ENCODE results near the gene SLC4A9. TPM values are rescaled to one million over a fixed set of nuclear protein-coding genes. Genes with fewer than 3 reads are reported as not detected.
A peak's percentile ranks its signal among the peaks of the same experiment; 100 is the strongest.

SLC4A9 gene
- total and polyA plus RNA-seq, 5 experiments from 2014 or later = not detected

DNA sequence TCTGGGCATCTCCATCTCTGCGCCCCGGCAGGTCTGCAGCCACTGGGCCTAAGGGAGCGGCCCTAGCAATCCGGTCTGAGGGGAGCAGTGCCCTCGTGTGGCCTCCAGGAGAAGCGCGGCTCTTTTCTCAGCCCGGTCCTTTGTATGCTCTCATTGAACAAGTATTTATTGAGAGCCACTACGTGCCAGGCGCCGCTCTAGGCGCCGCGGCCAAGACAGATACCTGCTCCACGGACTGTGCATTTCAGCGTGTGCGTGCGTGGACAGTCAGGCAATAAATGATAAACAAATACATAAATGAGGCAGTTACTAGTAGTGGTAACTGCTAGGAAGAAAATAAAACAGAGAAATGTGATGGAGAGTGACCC lies 2.3 kb upstream of the SLC4A9 start:
- no peaks in the 10 kb centered on the region for H3K36me3 Mint-ChIP-seq
- H3K9me3 Mint-ChIP-seq = no peaks in the 10 kb centered on the region
- H3K27ac Mint-ChIP-seq = peak overlapping the region in 2 of 10 donors; percentile 36 to 45
- H3K27me3 Mint-ChIP-seq = peaks cover 2 to 9% (median 9%) of the 10 kb centered on the region in 5 donors
- DNase-seq (peak; percentile 49 to 73 (median 62)), ATAC-seq (peak; percentile 95 to 99)
- H3K4me1 Mint-ChIP-seq = peaks cover 7 to 13% (median 10%) of the 10 kb centered on the region in 4 donors
- POLR2A ChIA-PET = interaction anchor here (0.6 kb wide), 1 partner anchor 1140 kb away, joined by 3 read pairs; no protein-coding TSS in a partner anchor
- H3K4me3 Mint-ChIP-seq = peak overlapping the region in 9 of 10 donors; percentile 12 to 82 (median 65)

DNA sequence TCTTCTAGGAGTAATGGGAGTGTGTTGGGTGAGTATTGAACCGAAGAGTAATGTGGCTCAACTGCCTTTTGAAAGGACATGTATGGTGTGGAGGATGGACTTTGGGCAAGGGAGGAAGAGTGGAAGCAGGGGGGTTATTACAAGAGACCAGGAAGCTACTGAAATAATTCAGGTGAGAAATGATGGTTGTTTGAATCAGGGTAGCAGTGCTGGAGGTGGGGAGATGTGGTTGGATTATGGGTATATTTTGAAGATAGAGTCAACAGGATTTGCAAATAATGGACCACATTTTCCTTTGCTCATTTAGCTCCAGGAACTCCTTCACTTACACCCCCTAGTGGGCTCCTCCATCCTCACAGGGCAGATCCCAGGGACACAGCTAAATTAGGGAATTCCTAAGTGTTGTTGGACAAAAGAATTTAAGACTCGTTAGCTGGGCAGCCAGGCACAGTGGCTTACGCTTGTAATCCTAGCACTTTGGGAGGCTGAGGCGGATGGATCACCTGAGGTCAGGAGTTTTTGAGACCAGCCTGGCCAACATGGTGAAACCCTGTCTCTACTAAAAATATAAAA lies 1.2 kb upstream of the SLC4A9 start:
- ATAC-seq = no peak
- peaks cover 11 to 19% (median 15%) of the 10 kb centered on the region in 4 donors for H3K4me1 Mint-ChIP-seq
- H3K36me3 Mint-ChIP-seq = no peaks in the 10 kb centered on the region
- no peak for DNase-seq
- H3K27me3 Mint-ChIP-seq = peaks cover 2 to 9% (median 9%) of the 10 kb centered on the region in 5 donors
- POLR2A ChIA-PET = interaction anchor here (0.7 to 1.0 kb wide), 2 partner anchors 43 to 288 kb away, joined by 3 to 9 read pairs; partner anchors contain the start of gene ANKHD1
- peak overlapping the region in 1 of 10 donors; percentile 32 for H3K27ac Mint-ChIP-seq
- H3K4me3 Mint-ChIP-seq = no peak overlapping the region
- no peaks in the 10 kb centered on the region for H3K9me3 Mint-ChIP-seq

DNA sequence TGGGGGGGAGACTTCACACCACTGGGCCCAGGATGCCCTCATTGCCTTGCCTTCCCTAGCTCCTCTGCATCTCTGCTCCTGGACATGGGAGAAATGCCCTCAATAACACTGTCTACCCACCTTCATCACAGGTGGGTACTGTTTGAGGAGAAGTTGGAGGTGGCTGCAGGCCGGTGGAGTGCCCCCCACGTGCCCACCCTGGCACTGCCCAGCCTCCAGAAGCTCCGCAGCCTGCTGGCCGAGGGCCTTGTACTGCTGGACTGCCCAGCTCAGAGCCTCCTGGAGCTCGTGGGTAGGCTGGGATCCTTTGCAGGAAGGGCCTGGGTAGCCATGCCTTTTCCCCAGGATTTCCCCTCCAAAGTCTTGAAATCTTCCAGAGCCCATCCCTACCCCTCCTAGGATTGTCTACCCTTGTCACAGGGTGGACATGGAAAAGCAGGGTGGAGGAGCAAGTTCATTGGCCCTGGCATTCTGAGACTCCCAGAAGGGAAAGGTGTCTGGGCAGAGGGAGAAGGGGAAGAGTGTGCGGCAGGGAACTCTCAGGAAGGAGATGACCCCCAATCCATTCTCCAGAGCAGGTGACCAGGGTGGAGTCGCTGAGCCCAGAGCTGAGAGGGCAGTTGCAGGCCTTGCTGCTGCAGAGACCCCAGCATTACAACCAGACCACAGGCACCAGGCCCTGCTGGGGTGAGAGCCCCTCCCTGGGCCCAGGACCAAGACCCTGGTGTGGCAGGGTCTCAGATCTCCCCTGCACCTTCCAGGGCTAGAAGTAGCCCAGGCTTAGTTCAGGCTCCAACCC lies 886 bp downstream of the SLC4A9 start:
- no peak for ATAC-seq
- Mint-ChIP-seq H3K27ac (no peak overlapping the region), H3K27me3 (peaks cover 2 to 9% (median 9%) of the 10 kb centered on the region in 5 donors), H3K9me3 (no peaks in the 10 kb centered on the region), H3K4me3 (no peak overlapping the region), H3K36me3 (no peaks in the 10 kb centered on the region), H3K4me1 (peaks cover 11 to 19% (median 15%) of the 10 kb centered on the region in 4 donors)
- POLR2A ChIA-PET = no interaction called here
- no peak for DNase-seq

DNA sequence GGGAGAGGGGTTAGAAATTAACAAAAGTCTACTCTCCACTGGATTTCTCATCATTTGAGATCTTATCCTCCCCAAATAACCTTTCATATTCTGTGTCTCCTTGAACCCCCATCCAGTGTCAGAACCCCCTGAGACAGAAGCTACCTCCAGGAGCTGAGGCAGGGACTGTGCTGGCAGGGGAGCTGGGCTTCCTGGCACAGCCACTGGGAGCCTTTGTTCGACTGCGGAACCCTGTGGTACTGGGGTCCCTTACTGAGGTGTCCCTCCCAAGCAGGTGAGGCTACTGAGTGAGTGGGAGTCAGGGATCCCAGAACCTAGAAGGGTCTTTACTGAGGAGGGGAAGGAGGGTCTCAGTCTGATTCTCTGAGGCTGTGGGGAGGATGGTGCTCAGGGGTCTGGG lies 1.9 kb downstream of the SLC4A9 start:
- Mint-ChIP-seq H3K36me3 (no peaks in the 10 kb centered on the region), H3K27me3 (peaks cover 2 to 9% (median 9%) of the 10 kb centered on the region in 5 donors), H3K9me3 (no peaks in the 10 kb centered on the region), H3K27ac (peak overlapping the region in 1 of 10 donors; percentile 23), H3K4me3 (peak overlapping the region in 1 of 10 donors; percentile 20), H3K4me1 (peaks cover 9 to 19% (median 13%) of the 10 kb centered on the region in 4 donors)
- DNase-seq = no peak
- POLR2A ChIA-PET = no interaction called here
- ATAC-seq = no peak

DNA sequence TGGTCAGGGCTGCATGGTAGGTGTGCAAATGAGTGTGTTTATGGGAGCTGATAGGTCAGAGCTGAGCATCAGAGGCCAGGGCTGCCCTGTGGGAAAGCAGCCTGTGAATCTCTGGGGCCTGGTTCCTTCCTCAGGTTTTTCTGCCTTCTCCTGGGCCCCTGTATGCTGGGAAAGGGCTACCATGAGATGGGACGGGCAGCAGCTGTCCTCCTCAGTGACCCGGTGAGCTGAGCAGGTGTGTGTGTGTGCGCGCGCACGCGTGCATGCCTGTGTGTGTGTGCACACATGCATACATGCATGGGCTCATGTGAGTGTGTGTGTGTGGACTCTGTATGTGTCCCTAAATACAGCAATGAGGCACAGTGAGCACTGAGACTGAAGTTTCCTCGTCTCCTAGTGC lies 2.3 kb downstream of the SLC4A9 start:
- Mint-ChIP-seq H3K27me3 (peaks cover 2 to 9% (median 9%) of the 10 kb centered on the region in 5 donors), H3K36me3 (no peaks in the 10 kb centered on the region), H3K4me1 (peaks cover 9 to 17% (median 12%) of the 10 kb centered on the region in 4 donors), H3K9me3 (no peaks in the 10 kb centered on the region), H3K27ac (peak overlapping the region in 1 of 10 donors; percentile 23), H3K4me3 (peak overlapping the region in 1 of 10 donors; percentile 20)
- ATAC-seq (no peak), DNase-seq (no peak)
- POLR2A ChIA-PET = no interaction called here

DNA sequence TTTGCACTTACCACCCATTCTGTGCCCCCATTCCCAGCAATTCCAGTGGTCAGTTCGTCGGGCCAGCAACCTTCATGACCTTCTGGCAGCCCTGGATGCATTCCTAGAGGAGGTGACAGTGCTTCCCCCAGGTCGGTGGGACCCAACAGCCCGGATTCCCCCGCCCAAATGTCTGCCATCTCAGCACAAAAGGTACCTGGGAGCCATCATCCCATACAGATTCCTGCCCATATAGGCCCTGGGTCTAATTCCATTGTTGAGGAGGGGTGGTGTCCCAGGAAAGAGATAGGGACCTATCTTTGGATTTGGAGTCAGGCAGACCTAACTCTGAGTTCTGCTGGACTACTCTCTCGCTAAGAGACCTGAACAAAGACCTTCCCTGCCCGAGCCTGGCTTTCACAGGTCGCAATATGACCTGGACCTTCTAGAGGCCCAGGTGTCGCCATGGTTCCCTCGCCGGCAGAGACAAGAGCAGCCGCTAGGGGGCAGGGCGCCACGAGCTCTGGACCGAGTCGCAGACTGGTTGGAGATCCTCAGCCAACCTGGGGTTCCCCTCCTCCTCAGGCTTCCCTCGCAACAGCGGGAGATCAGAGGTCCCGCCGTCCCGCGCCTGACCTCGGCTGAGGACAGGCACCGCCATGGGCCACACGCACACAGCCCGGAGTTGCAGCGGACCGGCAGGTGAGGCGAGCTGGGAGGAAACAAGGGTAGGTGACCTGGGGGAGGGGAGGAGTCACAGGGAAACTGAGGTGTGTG lies 3.1 kb downstream of the SLC4A9 start:
- H3K9me3 Mint-ChIP-seq = no peaks in the 10 kb centered on the region
- H3K4me1 Mint-ChIP-seq = peaks cover 2 to 10% (median 5%) of the 10 kb centered on the region in 4 donors
- H3K4me3 Mint-ChIP-seq = peak overlapping the region; percentile 65 to 84 (median 76)
- POLR2A ChIA-PET = interaction anchor here (1.0 kb wide), 1 partner anchor 38 kb away, joined by 3 read pairs; the partner anchor contains the start of gene ANKHD1
- ATAC-seq (peak; percentile 96 to 99), DNase-seq (peak; percentile 64 to 86 (median 76))
- H3K27me3 Mint-ChIP-seq = peaks cover 0 to 6% (median 4%) of the 10 kb centered on the region in 5 donors
- H3K27ac Mint-ChIP-seq = peak overlapping the region in 5 of 10 donors; percentile 5 to 79 (median 38)
- no peaks in the 10 kb centered on the region for H3K36me3 Mint-ChIP-seq

DNA sequence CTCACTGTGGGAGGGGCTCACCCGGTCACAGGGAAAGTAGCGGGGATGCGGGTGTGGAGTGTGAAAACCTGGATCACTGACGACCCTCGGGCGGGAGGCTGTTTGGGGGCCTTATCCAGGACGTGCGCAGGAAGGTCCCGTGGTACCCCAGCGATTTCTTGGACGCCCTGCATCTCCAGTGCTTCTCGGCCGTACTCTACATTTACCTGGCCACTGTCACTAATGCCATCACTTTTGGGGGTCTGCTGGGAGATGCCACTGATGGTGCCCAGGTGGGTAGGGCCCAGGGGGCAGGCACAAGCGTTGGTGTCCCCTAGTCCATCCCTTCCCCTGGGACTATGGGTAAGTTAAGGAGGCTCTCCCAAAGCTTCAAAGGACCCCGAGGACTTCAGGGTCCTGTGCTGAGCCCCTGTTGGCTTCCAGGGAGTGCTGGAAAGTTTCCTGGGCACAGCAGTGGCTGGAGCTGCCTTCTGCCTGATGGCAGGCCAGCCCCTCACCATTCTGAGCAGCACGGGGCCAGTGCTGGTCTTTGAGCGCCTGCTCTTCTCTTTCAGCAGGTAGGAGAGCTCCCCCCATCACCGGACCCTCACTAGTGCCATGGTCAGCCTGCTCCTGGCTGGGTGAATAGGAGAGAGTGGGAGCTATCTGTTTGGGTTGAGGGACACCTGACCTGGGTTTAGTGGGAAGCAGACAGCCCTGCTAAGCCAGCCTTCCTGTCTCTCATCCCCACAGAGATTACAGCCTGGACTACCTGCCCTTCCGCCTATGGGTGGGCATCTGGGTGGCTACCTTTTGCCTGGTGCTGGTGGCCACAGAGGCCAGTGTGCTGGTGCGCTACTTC lies 3.9 kb downstream of the SLC4A9 start:
- no peaks in the 10 kb centered on the region for H3K9me3 Mint-ChIP-seq
- H3K4me3 Mint-ChIP-seq = peak overlapping the region in 9 of 10 donors; percentile 52 to 84 (median 73)
- peaks cover 0 to under 1% (median 0%) of the 10 kb centered on the region in 5 donors for H3K27me3 Mint-ChIP-seq
- no peaks in the 10 kb centered on the region for H3K36me3 Mint-ChIP-seq
- ATAC-seq (no peak), DNase-seq (no peak)
- peaks cover 2 to 7% (median 5%) of the 10 kb centered on the region in 4 donors for H3K4me1 Mint-ChIP-seq
- H3K27ac Mint-ChIP-seq = peak overlapping the region in 1 of 10 donors; percentile 73
- POLR2A ChIA-PET = interaction anchor here (1.0 kb wide), 1 partner anchor 38 kb away, joined by 3 read pairs; the partner anchor contains the start of gene ANKHD1

DNA sequence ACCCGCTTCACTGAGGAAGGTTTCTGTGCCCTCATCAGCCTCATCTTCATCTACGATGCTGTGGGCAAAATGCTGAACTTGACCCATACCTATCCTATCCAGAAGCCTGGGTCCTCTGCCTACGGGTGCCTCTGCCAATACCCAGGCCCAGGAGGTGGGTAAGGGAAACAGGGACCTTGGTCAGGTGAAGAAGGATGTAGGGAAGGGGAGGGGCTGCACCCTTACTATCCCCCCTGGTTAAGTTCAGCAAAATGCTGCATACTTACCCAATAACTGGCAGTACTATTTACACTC lies 4.4 kb downstream of the SLC4A9 start:
- ATAC-seq = no peak
- Mint-ChIP-seq H3K27me3 (no peaks in the 10 kb centered on the region), H3K27ac (no peak overlapping the region), H3K36me3 (no peaks in the 10 kb centered on the region), H3K4me1 (peaks cover 2 to 7% (median 5%) of the 10 kb centered on the region in 4 donors), H3K9me3 (no peaks in the 10 kb centered on the region), H3K4me3 (peak overlapping the region in 1 of 10 donors; percentile 52)
- POLR2A ChIA-PET = no interaction called here
- DNase-seq = no peak

DNA sequence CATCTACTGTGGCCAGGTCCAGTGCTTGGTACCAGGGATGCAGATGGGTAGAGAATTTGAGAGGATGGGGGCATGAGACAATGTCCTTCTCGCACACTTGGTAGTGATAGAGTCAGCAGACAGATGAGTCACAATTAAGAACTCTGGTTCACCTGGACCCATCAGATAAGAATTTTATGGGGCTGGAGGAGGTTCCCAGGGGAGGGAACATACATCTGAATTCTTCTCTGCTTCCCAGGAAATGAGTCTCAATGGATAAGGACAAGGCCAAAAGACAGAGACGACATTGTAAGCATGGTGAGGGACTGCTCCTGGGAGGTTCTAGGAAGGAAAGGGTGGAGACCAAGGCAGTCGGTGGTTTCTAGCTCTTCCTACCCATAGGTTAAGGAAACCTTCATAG lies 5.3 kb downstream of the SLC4A9 start:
- Mint-ChIP-seq H3K27ac (no peak overlapping the region), H3K27me3 (no peaks in the 10 kb centered on the region), H3K9me3 (no peaks in the 10 kb centered on the region), H3K4me3 (no peak overlapping the region), H3K36me3 (no peaks in the 10 kb centered on the region), H3K4me1 (peaks cover 2 to 7% (median 5%) of the 10 kb centered on the region in 4 donors)
- POLR2A ChIA-PET = no interaction called here
- DNase-seq (no peak), ATAC-seq (no peak)

DNA sequence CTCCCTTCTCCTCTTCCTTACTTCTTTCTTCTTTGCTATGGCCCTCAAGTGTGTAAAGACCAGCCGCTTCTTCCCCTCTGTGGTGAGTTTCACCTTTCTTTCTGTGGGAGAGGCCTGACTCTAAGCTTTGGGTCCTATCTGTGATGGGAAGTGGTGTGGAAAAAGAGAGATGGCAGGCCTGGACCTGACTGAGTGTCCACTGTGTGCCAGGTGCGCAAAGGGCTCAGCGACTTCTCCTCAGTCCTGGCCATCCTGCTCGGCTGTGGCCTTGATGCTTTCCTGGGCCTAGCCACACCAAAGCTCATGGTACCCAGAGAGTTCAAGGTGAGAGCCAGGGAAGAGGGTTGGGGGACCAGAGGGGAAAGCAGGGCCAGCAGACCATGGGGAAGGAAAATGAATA lies 5.9 kb downstream of the SLC4A9 start:
- H3K4me3 Mint-ChIP-seq = no peak overlapping the region
- no peak overlapping the region for H3K27ac Mint-ChIP-seq
- no peak for ATAC-seq
- H3K27me3 Mint-ChIP-seq = no peaks in the 10 kb centered on the region
- H3K36me3 Mint-ChIP-seq = no peaks in the 10 kb centered on the region
- peaks cover 2 to 7% (median 5%) of the 10 kb centered on the region in 4 donors for H3K4me1 Mint-ChIP-seq
- POLR2A ChIA-PET = interaction anchor here (0.6 kb wide), 1 partner anchor 247 kb away, joined by 4 read pairs; no protein-coding TSS in a partner anchor
- no peak for DNase-seq
- no peaks in the 10 kb centered on the region for H3K9me3 Mint-ChIP-seq

DNA sequence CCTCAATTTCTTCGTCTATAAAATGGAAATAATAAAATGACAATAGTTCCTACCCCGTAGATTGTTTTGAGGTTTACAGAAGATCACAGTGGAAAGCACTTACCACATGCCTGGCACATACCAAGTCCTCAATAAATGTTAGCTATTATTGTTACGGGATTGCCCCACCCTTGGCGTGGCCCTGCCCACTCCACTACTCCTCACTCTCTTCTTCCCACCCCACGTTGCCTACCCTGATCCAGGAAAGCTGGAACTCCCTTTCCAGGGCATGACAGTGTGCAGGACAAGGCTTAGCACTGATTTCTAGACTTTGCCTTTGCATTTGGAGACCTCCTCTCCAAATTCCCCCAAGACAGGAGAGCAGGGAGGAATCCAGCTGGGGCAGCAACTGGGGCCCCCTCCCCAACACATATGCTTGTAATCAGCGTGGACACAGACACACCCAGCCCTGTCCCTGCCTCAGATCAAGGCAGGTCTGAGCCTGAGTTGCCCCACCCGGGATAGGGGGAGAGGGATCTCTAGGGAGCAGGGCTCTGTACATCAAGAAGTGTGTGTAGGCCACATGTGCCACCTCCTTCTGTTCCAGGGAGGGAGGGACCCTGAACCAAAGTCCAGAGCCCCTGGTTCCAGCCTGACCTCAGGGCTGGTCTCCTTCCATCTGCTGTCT lies 6.7 kb downstream of the SLC4A9 start:
- no peak for DNase-seq
- Mint-ChIP-seq H3K36me3 (no peaks in the 10 kb centered on the region), H3K27ac (no peak overlapping the region), H3K9me3 (no peaks in the 10 kb centered on the region), H3K4me1 (peaks cover 2 to 7% (median 5%) of the 10 kb centered on the region in 4 donors), H3K4me3 (no peak overlapping the region), H3K27me3 (no peaks in the 10 kb centered on the region)
- POLR2A ChIA-PET = no interaction called here
- ATAC-seq = no peak
